A549 (cell line): ENCODE data around the gene COL16A1.

Experiments used
- CHD4 ChIP-seq: fragments of 200-600 bp; sonication (generic); IDR thresholded peaks from 2 replicates; pipeline ENCODE4 v1.6.1; 2016; ENCODE audit warnings: antibody characterized with exemption, mild to moderate bottlenecking, borderline replicate concordance
- CTCF ChIP-seq: fragments of >200 bp; sonication (Bioruptor Twin); formaldehyde crosslinking; IDR thresholded peaks from 3 replicates; pipeline ENCODE4 v1.5.1; 2016
- EHMT2 ChIP-seq: fragments of 200-600 bp; sonication (generic); IDR thresholded peaks from 2 replicates; pipeline ENCODE4 v1.6.1; 2016; ENCODE audit warnings: antibody characterized with exemption, low read depth, mild to moderate bottlenecking, moderate library complexity
- ELK1 ChIP-seq: fragments of 150-350 bp; IDR thresholded peaks from 2 replicates; pipeline ENCODE4 v1.6.1; 2014; ENCODE audit warnings: low read depth, mild to moderate bottlenecking, low read length
- EP300 ChIP-seq, 2 experiments: fragments of >200 bp; sonication (Bioruptor Twin); formaldehyde crosslinking; IDR thresholded peaks; 2 replicates in 1 of 2; 3 replicates in 1 of 2; pipeline ENCODE4 v1.6.1; 2016 to 2017
- ESRRA ChIP-seq: fragments of 150-350 bp; IDR thresholded peaks from 2 replicates; pipeline ENCODE4 v1.6.1; 2014; ENCODE audit warnings: mild to moderate bottlenecking, low read length, borderline replicate concordance
- HDAC2 ChIP-seq: fragments of 200-600 bp; sonication (generic); IDR thresholded peaks from 2 replicates; pipeline ENCODE4 v1.6.1; 2016
- JUNB ChIP-seq: fragments of >200 bp; sonication (Bioruptor Twin); formaldehyde crosslinking; IDR thresholded peaks from 2 replicates; pipeline ENCODE4 v1.6.1; 2016
- MAX ChIP-seq: IDR thresholded peaks from 2 replicates; pipeline ENCODE4 v1.6.1; 2012
- MAZ ChIP-seq: fragments of 150-350 bp; IDR thresholded peaks from 2 replicates; pipeline ENCODE4 v1.6.1; 2014; ENCODE audit warnings: antibody characterized with exemption, low read depth, low read length, borderline replicate concordance
- POLR2A ChIP-seq: IDR thresholded peaks from 2 replicates; pipeline ENCODE4 v1.6.1; 2012; ENCODE audit warnings: mild to moderate bottlenecking, low read length
- USF2 ChIP-seq: fragments of 450-650 bp; IDR thresholded peaks from 2 replicates; pipeline ENCODE4 v1.6.1; 2014; ENCODE audit warnings: antibody characterized with exemption

GRCh38 chr1:31697369-31697984 is 6.3 kb downstream of the COL16A1 start:
- TF ChIP-seq POLR2A (no peak), MAZ (no peak), JUNB (no peak), USF2 (no peak), ESRRA (no peak), CTCF (no peak), MAX (no peak), EP300 (IDR thresholded peaks at IDR 0.05) (no peak), CHD4 (no peak), EHMT2 (no peak), HDAC2 (no peak), ELK1 (no peak)
